ENCODE measurements around the gene CCNC.

DNA sequence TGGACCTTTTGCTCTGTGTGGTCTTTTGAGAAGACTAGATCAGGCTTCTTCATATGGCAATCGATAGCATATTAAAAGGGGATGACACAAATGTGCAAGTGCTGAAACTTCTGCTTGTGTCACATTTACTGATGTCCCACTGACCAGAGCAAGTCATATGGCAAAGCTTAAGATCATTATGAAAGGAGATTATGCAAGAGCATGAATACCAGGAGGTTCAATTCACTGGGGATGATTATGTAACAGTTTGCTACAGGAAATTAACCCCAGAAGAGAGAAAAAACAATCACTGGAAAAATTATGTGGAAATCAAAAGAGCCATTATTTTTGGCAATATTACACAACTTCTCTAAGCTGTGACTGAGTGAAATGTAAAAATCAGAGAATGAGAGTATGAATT is 24.4 kb upstream of the CCNC start:
- TF ChIP-seq, protein P1, sequence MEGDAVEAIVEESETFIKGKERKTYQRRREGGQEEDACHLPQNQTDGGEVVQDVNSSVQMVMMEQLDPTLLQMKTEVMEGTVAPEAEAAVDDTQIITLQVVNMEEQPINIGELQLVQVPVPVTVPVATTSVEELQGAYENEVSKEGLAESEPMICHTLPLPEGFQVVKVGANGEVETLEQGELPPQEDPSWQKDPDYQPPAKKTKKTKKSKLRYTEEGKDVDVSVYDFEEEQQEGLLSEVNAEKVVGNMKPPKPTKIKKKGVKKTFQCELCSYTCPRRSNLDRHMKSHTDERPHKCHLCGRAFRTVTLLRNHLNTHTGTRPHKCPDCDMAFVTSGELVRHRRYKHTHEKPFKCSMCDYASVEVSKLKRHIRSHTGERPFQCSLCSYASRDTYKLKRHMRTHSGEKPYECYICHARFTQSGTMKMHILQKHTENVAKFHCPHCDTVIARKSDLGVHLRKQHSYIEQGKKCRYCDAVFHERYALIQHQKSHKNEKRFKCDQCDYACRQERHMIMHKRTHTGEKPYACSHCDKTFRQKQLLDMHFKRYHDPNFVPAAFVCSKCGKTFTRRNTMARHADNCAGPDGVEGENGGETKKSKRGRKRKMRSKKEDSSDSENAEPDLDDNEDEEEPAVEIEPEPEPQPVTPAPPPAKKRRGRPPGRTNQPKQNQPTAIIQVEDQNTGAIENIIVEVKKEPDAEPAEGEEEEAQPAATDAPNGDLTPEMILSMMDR (IDR thresholded peaks at IDR 0.05) = no peak
- no peak for TF ChIP-seq POLR2A (IDR thresholded peaks at IDR 0.05)
